PFSK-1 (cell line): ENCODE data around the gene CRKL.

Source experiments
- FOXP2 ChIP-seq: optimal IDR thresholded peaks from 2 replicates; pipeline ENCODE3; 2011; ENCODE audit warnings: borderline replicate concordance, control low read depth, inconsistent platforms; ENCODE audit not compliant: insufficient read depth; ENCODE audit errors: extremely low read length, extremely low read depth
- POLR2AphosphoS5 ChIP-seq: IDR thresholded peaks from 2 replicates; pipeline ENCODE4 v1.6.1; 2012; ENCODE audit warnings: low read depth, mild to moderate bottlenecking, control low read depth, low read length, moderate library complexity
- REST ChIP-seq, 2 experiments: IDR thresholded peaks; 2 replicates each; pipeline versions ENCODE4 v1.6.1 to v1.8.0; 2011 to 2012; ENCODE audit warnings: low read depth in 2 of 2, low read length in 2 of 2, control low read depth in 1 of 2, inconsistent platforms in 1 of 2, mild to moderate bottlenecking in 1 of 2, moderate library complexity in 1 of 2; ENCODE audit not compliant: insufficient read depth in 1 of 2
- SIN3A ChIP-seq: IDR thresholded peaks from 2 replicates; pipeline ENCODE4 v1.6.1; 2012; ENCODE audit warnings: mild to moderate bottlenecking, low read length, moderate library complexity, borderline replicate concordance; ENCODE audit not compliant: insufficient read depth
- TAF1 ChIP-seq: IDR thresholded peaks from 2 replicates; pipeline ENCODE4 v1.6.1; 2012; ENCODE audit warnings: low read length, control low read depth, borderline replicate concordance; ENCODE audit not compliant: insufficient read depth

CRKL gene

GRCh38 chr22:20977516-20978170 is 60.4 kb downstream of the CRKL start:
- TF ChIP-seq REST (IDR thresholded peaks at IDR 0.05; ENCODE audit: insufficient read depth in 1 of 2, low read depth in 2 of 2, low read length in 2 of 2), result no peak
- TF ChIP-seq SIN3A, result no peak
- no peak for TF ChIP-seq TAF1
- no peak for TF ChIP-seq FOXP2
- no peak for TF ChIP-seq POLR2AphosphoS5

GRCh38 chr22:20978419-20978818 is 61.2 kb downstream of the CRKL start:
- no peak for TF ChIP-seq POLR2AphosphoS5
- TF ChIP-seq REST (IDR thresholded peaks at IDR 0.05; ENCODE audit: insufficient read depth in 1 of 2, low read depth in 2 of 2, low read length in 2 of 2), result no peak
- TF ChIP-seq SIN3A, result no peak
- no peak for TF ChIP-seq TAF1
- no peak for TF ChIP-seq FOXP2

- TF ChIP-seq FOXP2 (no peak), SIN3A (no peak)
These were observed 62.1 kb downstream of the CRKL start for GRCh38 chr22:20979243-20979809.

- TF ChIP-seq FOXP2 (no peak), TAF1 (no peak), REST (IDR thresholded peaks at IDR 0.05; ENCODE audit: insufficient read depth in 1 of 2, low read depth in 2 of 2, low read length in 2 of 2) (no peak), SIN3A (no peak), POLR2AphosphoS5 (no peak)
These were observed 62.8 kb downstream of the CRKL start for GRCh38 chr22:20979940-20980453.

GRCh38 chr22:20980523-20980922 is 63.3 kb downstream of the CRKL start:
- no peak for TF ChIP-seq REST (IDR thresholded peaks at IDR 0.05; ENCODE audit: insufficient read depth in 1 of 2, low read depth in 2 of 2, low read length in 2 of 2)
- TF ChIP-seq TAF1, result no peak
- TF ChIP-seq FOXP2, result no peak
- TF ChIP-seq SIN3A, result no peak
- TF ChIP-seq POLR2AphosphoS5, result no peak
